Vagina (tissue), 2 donors: Measurements from ENCODE around the gene C12orf42. TPM values are rescaled to one million over a fixed set of nuclear protein-coding genes. Genes with fewer than 3 reads are reported as not detected.

ENCODE experiments used
- DNase-seq, 2 donors: peaks; one replicate each; pipeline ENCODE4 v3.0.0-alpha.2; 2017; ENCODE audit errors: extremely low spot score in 2 of 2
- H3K27ac ChIP-seq: fragments of 200-600 bp; sonication (generic); one replicate; pipeline ENCODE4 v1.5.1; 2019
- H3K27me3 ChIP-seq: fragments of 200-600 bp; sonication (generic); one replicate; pipeline ENCODE4 v1.5.1; 2019
- H3K36me3 ChIP-seq, 2 donors: fragments of 200-600 bp; sonication (generic); one replicate each; pipeline ENCODE4 v1.5.1; 2017 to 2019
- H3K4me1 ChIP-seq: fragments of 200-600 bp; sonication (generic); one replicate; pipeline ENCODE4 v1.5.1; 2019
- H3K4me3 ChIP-seq, 2 donors: fragments of 200-600 bp; sonication (generic); 1 replicate in 1 of 2; 2 replicates in 1 of 2; pipeline ENCODE4 v1.5.1; 2016 to 2019
- H3K9me3 ChIP-seq: fragments of 200-600 bp; sonication (generic); one replicate; pipeline ENCODE4 v1.5.1; 2019
- CTCF ChIP-seq, 3 experiments: fragments of 450-650 bp in 2 of 3; fragments of 200-600 bp in 1 of 3; sonication (generic) in 1 of 3; IDR thresholded peaks; one replicate each; pipeline ENCODE4 v1.5.1; 2017 to 2019; ENCODE audit warnings: antibody characterized with exemption in 3 of 3, mild to moderate bottlenecking in 2 of 3, moderate library complexity in 2 of 3
- POLR2A ChIP-seq, 2 donors: fragments of 450-650 bp; IDR thresholded peaks; one replicate each; pipeline ENCODE4 v1.6.1; 2017; ENCODE audit warnings: antibody characterized with exemption in 2 of 2, mild to moderate bottlenecking in 2 of 2, moderate library complexity in 2 of 2
- POLR2AphosphoS5 ChIP-seq, 2 donors: sonication (generic); formaldehyde crosslinking; IDR thresholded peaks; one replicate each; pipeline ENCODE4 v1.9.0; 2017; ENCODE audit warnings: antibody characterized with exemption in 2 of 2, mild to moderate bottlenecking in 2 of 2, low read depth in 1 of 2; ENCODE audit not compliant: insufficient read depth in 1 of 2
- intact Hi-C: fragments of 100-400 bp; cut with DNase I; formaldehyde crosslinking; loops from one replicate; pipeline ENCODE4 v1.15.1; 2023
- total RNA-seq: library from RNA; depleted of rRNA; stranded (reverse); fragments of >200 nt; gene quantifications from one replicate; pipeline ENCODE4 v1.2.3, GENCODE V29; 2016

C12orf42 gene
- total RNA-seq, 1 donor from 2014 or later = not detected

- H3K9me3 ChIP-seq = no peaks in the 10 kb centered on the region
- H3K4me3 ChIP-seq = no peak overlapping the region
- H3K4me1 ChIP-seq = no peaks in the 10 kb centered on the region
- no peak for DNase-seq
- TF ChIP-seq POLR2A (IDR thresholded peaks at IDR 0.05) (no peak), POLR2AphosphoS5 (IDR thresholded peaks at IDR 0.05; ENCODE audit: insufficient read depth in 1 of 2, low read depth in 1 of 2) (no peak), CTCF (IDR thresholded peaks at IDR 0.05) (no peak)
- intact Hi-C loops = no loop called here
- H3K27me3 ChIP-seq = no peaks in the 10 kb centered on the region
- no peaks in the 10 kb centered on the region for H3K36me3 ChIP-seq
- no peak overlapping the region for H3K27ac ChIP-seq
Measured at GRCh38 chr12:103457471-103457870, 38.3 kb downstream of the C12orf42 start.

- no peaks in the 10 kb centered on the region for H3K27me3 ChIP-seq
- no peak for DNase-seq
- H3K27ac ChIP-seq = no peak overlapping the region
- H3K36me3 ChIP-seq = no peaks in the 10 kb centered on the region
- no peak overlapping the region for H3K4me3 ChIP-seq
- no peaks in the 10 kb centered on the region for H3K9me3 ChIP-seq
- no peak for TF ChIP-seq CTCF (IDR thresholded peaks at IDR 0.05)
- TF ChIP-seq POLR2A (IDR thresholded peaks at IDR 0.05) = no peak
- TF ChIP-seq POLR2AphosphoS5 (IDR thresholded peaks at IDR 0.05; ENCODE audit: insufficient read depth in 1 of 2, low read depth in 1 of 2) = no peak
- H3K4me1 ChIP-seq = no peaks in the 10 kb centered on the region
- intact Hi-C loops = no loop called here
Measured at GRCh38 chr12:103456006-103456405, 39.8 kb downstream of the C12orf42 start.

GRCh38 chr12:103455020-103455763, 40.6 kb downstream of the C12orf42 start:
- no peak overlapping the region for H3K4me3 ChIP-seq
- no peaks in the 10 kb centered on the region for H3K27me3 ChIP-seq
- H3K4me1 ChIP-seq = no peaks in the 10 kb centered on the region
- H3K36me3 ChIP-seq = no peaks in the 10 kb centered on the region
- no peaks in the 10 kb centered on the region for H3K9me3 ChIP-seq
- TF ChIP-seq POLR2AphosphoS5 (IDR thresholded peaks at IDR 0.05; ENCODE audit: insufficient read depth in 1 of 2, low read depth in 1 of 2) = no peak
- no peak for TF ChIP-seq CTCF (IDR thresholded peaks at IDR 0.05)
- TF ChIP-seq POLR2A (IDR thresholded peaks at IDR 0.05) = no peak
- no peak overlapping the region for H3K27ac ChIP-seq
- DNase-seq = no peak
- intact Hi-C loops = no loop called here

GRCh38 chr12:103444983-103445382, 50.8 kb downstream of the C12orf42 start:
- H3K4me1 ChIP-seq = no peaks in the 10 kb centered on the region
- TF ChIP-seq CTCF (IDR thresholded peaks at IDR 0.05) (no peak), POLR2A (IDR thresholded peaks at IDR 0.05) (no peak), POLR2AphosphoS5 (IDR thresholded peaks at IDR 0.05; ENCODE audit: insufficient read depth in 1 of 2, low read depth in 1 of 2) (no peak)
- intact Hi-C loops = no loop called here

GRCh38 chr12:103442822-103443221, 52.9 kb downstream of the C12orf42 start:
- Histone ChIP-seq H3K27me3 (no peaks in the 10 kb centered on the region), H3K4me1 (no peaks in the 10 kb centered on the region), H3K27ac (no peak overlapping the region), H3K9me3 (no peaks in the 10 kb centered on the region), H3K4me3 (no peak overlapping the region), H3K36me3 (no peaks in the 10 kb centered on the region)
- DNase-seq = no peak
- no peak for TF ChIP-seq POLR2AphosphoS5 (IDR thresholded peaks at IDR 0.05; ENCODE audit: insufficient read depth in 1 of 2, low read depth in 1 of 2)
- TF ChIP-seq POLR2A (IDR thresholded peaks at IDR 0.05) = no peak
- no peak for TF ChIP-seq CTCF (IDR thresholded peaks at IDR 0.05)
- intact Hi-C loops = no loop called here

More at GRCh38 chr12:103444983-103445382, 50.8 kb downstream of the C12orf42 start:
- H3K4me3 ChIP-seq = no peak overlapping the region
- no peaks in the 10 kb centered on the region for H3K27me3 ChIP-seq
- no peaks in the 10 kb centered on the region for H3K36me3 ChIP-seq
- no peak overlapping the region for H3K27ac ChIP-seq
- H3K9me3 ChIP-seq = no peaks in the 10 kb centered on the region
- no peak for DNase-seq
